Thoracic aorta (tissue), 2 donors: ENCODE data around the gene IL22RA1. TPM values are rescaled to one million over a fixed set of nuclear protein-coding genes. Genes with fewer than 3 reads are reported as not detected.

Experiments
- ATAC-seq: fragments of 150-250 bp; one replicate; pipeline ENCODE4 v1.8.0; 2017; ENCODE audit warnings: low read depth; ENCODE audit not compliant: insufficient number of reproducible peaks, low FRiP score
- DNase-seq: peaks from one replicate; pipeline ENCODE4 v3.0.0-alpha.2; 2020; ENCODE audit warnings: low spot score
- H3K27ac ChIP-seq, 2 donors: fragments of 200-600 bp; sonication (generic); 1 replicate in 1 of 2; 2 replicates in 1 of 2; pipeline ENCODE4 v1.5.1; 2016; ENCODE audit warnings: mild to moderate bottlenecking in 2 of 2, moderate library complexity in 2 of 2
- H3K27me3 ChIP-seq: fragments of 200-600 bp; sonication (generic); replicated peaks from 2 replicates; pipeline ENCODE4 v1.6.0; 2016; ENCODE audit warnings: mild to moderate bottlenecking; ENCODE audit not compliant: insufficient read depth
- H3K36me3 ChIP-seq: fragments of 200-600 bp; sonication (generic); one replicate; pipeline ENCODE4 v1.5.1; 2016
- H3K4me1 ChIP-seq, 2 donors: fragments of 200-600 bp; sonication (generic); 1 replicate in 1 of 2; 2 replicates in 1 of 2; pipeline versions ENCODE4 v1.5.1 to v1.6.0; 2016; ENCODE audit warnings: low read depth in 2 of 2, mild to moderate bottlenecking in 1 of 2; ENCODE audit not compliant: control insufficient read depth in 1 of 2
- H3K4me3 ChIP-seq: fragments of 200-600 bp; sonication (generic); 2 replicates; pipeline ENCODE4 v1.5.1; 2016; ENCODE audit warnings: mild to moderate bottlenecking
- H3K9me3 ChIP-seq: fragments of 200-600 bp; sonication (generic); 2 replicates; pipeline ENCODE4 v1.5.1; 2016
- CTCF ChIP-seq: fragments of 200-600 bp; sonication (generic); IDR thresholded peaks from one replicate; pipeline ENCODE4 v1.5.1; 2019; ENCODE audit warnings: antibody characterized with exemption
- total RNA-seq, 2 donors: library from RNA; depleted of rRNA; stranded (reverse); fragments of >200 nt; gene quantifications; one replicate each; pipeline versions ENCODE4 v1.1.0 to v1.2.3, GENCODE V29; 2016

Gene IL22RA1
- total RNA-seq, 2 donors from 2014 or later, result 0.14 to 0.21 TPM

GRCh38 chr1:24075946-24076345 is 67.0 kb downstream of the IL22RA1 start:
- H3K27ac ChIP-seq, result no peak overlapping the region
- DNase-seq (no peak), ATAC-seq (no peak)
- no peaks in the 10 kb centered on the region for H3K4me1 ChIP-seq
- H3K36me3 ChIP-seq, result no peaks in the 10 kb centered on the region
- no peak for TF ChIP-seq CTCF
- no peaks in the 10 kb centered on the region for H3K27me3 ChIP-seq
- H3K9me3 ChIP-seq, result no peaks in the 10 kb centered on the region
- no peak overlapping the region for H3K4me3 ChIP-seq

GRCh38 chr1:24075590-24075854 is 67.4 kb downstream of the IL22RA1 start:
- H3K4me3 ChIP-seq, result no peak overlapping the region
- TF ChIP-seq CTCF, result no peak
- H3K27ac ChIP-seq, result no peak overlapping the region
- ATAC-seq (no peak), DNase-seq (no peak)
- no peaks in the 10 kb centered on the region for H3K4me1 ChIP-seq
- H3K36me3 ChIP-seq, result no peaks in the 10 kb centered on the region
- no peaks in the 10 kb centered on the region for H3K9me3 ChIP-seq
- no peaks in the 10 kb centered on the region for H3K27me3 ChIP-seq

GRCh38 chr1:24074817-24075589 is 67.9 kb downstream of the IL22RA1 start:
- no peak overlapping the region for H3K4me3 ChIP-seq
- no peak for TF ChIP-seq CTCF
- ATAC-seq (no peak), DNase-seq (no peak)
- H3K4me1 ChIP-seq, result no peaks in the 10 kb centered on the region
- H3K27me3 ChIP-seq, result no peaks in the 10 kb centered on the region
- H3K27ac ChIP-seq, result no peak overlapping the region
- no peaks in the 10 kb centered on the region for H3K36me3 ChIP-seq
- H3K9me3 ChIP-seq, result no peaks in the 10 kb centered on the region

- no peaks in the 10 kb centered on the region for H3K4me1 ChIP-seq
- DNase-seq (no peak), ATAC-seq (no peak)
- no peaks in the 10 kb centered on the region for H3K36me3 ChIP-seq
- H3K9me3 ChIP-seq, result no peaks in the 10 kb centered on the region
- no peak overlapping the region for H3K4me3 ChIP-seq
- no peak overlapping the region for H3K27ac ChIP-seq
- no peak for TF ChIP-seq CTCF
- no peaks in the 10 kb centered on the region for H3K27me3 ChIP-seq
These were observed 68.7 kb downstream of the IL22RA1 start for GRCh38 chr1:24074196-24074595.

GRCh38 chr1:24071941-24072340 is 71.0 kb downstream of the IL22RA1 start:
- TF ChIP-seq CTCF, result no peak
- no peaks in the 10 kb centered on the region for H3K9me3 ChIP-seq
- DNase-seq (no peak), ATAC-seq (no peak)
- no peaks in the 10 kb centered on the region for H3K27me3 ChIP-seq
- no peaks in the 10 kb centered on the region for H3K4me1 ChIP-seq
- H3K36me3 ChIP-seq, result no peaks in the 10 kb centered on the region
- H3K4me3 ChIP-seq, result no peak overlapping the region
- H3K27ac ChIP-seq, result no peak overlapping the region
